ENCODE measurements around the gene ADAMTSL5.

- TF ChIP-seq, protein P1, sequence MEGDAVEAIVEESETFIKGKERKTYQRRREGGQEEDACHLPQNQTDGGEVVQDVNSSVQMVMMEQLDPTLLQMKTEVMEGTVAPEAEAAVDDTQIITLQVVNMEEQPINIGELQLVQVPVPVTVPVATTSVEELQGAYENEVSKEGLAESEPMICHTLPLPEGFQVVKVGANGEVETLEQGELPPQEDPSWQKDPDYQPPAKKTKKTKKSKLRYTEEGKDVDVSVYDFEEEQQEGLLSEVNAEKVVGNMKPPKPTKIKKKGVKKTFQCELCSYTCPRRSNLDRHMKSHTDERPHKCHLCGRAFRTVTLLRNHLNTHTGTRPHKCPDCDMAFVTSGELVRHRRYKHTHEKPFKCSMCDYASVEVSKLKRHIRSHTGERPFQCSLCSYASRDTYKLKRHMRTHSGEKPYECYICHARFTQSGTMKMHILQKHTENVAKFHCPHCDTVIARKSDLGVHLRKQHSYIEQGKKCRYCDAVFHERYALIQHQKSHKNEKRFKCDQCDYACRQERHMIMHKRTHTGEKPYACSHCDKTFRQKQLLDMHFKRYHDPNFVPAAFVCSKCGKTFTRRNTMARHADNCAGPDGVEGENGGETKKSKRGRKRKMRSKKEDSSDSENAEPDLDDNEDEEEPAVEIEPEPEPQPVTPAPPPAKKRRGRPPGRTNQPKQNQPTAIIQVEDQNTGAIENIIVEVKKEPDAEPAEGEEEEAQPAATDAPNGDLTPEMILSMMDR (IDR thresholded peaks at IDR 0.05): peak in 1 of 4 experiments; percentile 20
- TF ChIP-seq EP300 (IDR thresholded peaks at IDR 0.05) (no peak), POLR2AphosphoS5 (IDR thresholded peaks at IDR 0.05) (peak; percentile 76)
Measured at GRCh38 chr19:1478934-1479707, 33.7 kb downstream of the ADAMTSL5 start, which contains the start of gene C19orf25.

All from gastroesophageal sphincter (tissue), 3 donors.